Stimulated activated CD8-positive, alpha-beta memory T cell treated with anti-CD3 and anti-CD28 coated beads, Interleukin-4, amount 100 ng/mL, for 24 hours (primary cell): Measurements from ENCODE around the gene NEURL3.
A peak's percentile ranks its signal among the peaks of the same experiment; 100 is the strongest.
"Not testable (repeated sequence)": the region's sequence is repeated elsewhere in the genome, so short reads cannot be mapped to it uniquely, and the experiment has no call there.

Experiments
- DNase-seq: peaks from one replicate; pipeline ENCODE4 v3.0.0-alpha.2; 2020; ENCODE audit warnings: low read depth

NEURL3 gene

DNA sequence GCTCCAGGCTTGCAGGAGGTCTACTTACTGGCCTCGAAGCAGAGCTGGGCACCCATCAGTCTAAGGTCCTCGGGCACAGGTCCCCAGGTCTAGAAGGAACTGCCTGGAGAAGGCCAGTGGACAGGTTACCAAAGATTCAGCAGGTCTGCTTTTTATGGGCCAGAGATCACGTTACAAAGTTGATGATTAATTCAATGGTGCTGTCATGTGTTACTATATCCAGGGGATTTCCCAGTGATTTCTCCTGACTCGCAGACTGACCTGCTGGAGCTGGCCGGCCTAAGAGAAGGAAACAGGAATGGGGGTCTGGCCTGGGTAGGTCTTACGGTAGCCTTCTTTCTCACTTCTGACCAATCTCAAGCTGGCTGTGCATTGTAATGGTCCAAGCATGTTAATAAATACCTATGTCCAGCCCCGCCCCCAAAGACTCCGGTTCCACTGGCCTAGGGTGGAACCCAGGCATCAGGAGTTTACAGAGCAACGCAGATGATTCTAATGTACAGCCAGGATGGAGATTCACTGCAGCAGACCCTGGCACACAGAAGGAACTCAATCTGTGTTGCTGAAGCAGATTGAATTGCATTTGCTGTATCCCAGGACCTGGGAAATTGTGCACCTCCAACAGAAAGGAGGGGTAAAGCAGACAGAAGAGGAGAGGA is at the start of gene NEURL3:
Gene NEURL3, minus strand, starts transcription at position 127 of the 659 bp plus-strand sequence. Its CDS starts 71 bp downstream, at position 56.
- DNase-seq: no peak

DNA sequence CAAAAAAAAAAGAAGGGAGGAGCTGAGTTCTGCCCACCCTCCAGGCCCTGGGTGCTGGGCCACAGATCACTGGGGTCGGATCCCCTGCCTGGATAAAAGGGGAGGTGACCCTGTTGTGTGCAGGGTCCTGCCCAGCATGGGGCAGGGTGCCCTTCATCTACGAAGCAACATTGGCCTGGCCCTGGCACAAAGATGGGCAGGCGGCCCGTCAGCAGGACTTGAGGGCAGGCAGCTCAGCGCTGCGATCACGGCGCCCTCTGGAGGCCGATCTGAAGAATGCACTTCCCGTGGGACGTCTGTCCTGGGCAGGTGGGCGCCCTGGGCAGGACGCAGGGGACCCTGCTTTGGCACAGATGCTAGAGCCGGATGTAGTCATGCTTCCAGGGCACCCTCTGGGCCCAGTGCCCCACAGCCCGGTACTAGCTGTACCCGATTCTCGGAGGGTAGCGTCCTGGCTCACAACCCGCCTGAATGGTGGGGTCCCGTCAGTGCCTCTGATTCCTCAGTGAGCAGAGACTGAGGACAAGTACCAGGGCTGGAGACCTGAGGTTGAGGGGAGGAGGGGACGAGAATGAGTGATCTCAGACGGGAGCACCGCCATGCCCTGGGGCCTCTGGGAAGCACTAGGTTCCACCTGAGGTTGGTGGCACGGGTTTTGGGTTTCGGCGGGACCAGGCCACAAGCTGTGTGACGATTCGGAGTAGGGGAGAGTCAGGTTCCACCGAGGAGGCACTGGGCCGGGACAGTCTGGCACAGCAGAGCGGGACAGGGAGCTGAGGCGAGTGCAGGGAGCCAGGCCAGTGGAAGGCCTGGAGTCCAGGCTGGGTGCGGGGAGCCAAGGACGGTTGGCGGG is 49.4 kb upstream of the NEURL3 start:
- DNase-seq: peak; percentile 48

DNA sequence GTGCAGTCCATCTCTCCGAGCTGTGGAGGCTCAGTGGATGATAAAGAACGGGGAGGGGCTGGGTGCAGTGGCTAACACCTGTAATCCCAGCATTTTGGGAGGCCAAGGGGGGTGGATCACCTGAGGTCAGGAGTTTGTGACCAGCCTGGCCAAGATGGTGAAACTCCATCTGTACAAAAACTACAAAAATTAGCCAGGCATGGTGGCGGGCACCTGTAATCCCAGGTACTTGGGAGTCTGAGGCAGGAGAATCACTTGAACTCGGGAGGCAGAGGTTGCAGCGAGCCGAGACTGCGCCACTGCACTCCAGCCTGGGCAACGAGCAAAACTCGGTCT is 48.8 kb upstream of the NEURL3 start:
- DNase-seq: not testable (repeated sequence)

DNA sequence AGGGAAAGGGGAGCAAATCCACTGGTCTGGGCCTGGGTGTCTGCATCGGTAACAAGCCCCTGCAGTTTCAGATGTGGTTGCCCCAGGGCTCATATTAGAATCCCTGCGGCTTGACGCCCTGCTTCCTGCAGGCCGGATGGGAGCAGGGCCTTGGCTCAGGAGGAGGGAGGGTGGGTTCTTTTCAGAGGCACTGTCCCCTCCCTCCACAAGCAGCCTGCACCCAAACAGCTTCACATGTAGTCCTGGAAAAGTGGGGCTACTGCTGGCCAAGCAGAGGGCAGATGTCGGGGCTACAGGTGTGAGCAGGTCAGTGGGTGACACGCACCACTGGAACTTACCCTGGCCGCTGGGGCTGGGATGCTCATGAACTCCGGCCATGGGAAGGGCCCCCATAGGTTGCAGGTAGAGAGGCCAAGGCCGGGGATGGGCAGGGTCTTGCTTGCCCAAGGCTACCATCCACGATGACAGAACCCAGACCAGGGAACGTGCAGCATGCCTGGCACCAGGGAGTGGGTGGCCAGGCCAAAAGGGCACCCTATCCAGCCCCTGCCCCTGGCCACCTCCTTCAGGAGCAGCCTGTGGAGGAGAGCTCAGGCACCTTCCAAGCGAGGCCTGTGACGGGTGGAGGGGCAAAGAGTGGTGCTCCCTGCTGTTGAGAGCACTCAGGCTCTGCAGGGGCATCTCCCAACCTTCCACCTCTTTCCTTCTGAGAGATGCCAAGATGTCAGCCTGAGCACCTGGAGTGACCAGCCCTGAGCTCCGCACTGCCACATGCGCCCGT is 48.2 kb upstream of the NEURL3 start:
- no peak for DNase-seq

DNA sequence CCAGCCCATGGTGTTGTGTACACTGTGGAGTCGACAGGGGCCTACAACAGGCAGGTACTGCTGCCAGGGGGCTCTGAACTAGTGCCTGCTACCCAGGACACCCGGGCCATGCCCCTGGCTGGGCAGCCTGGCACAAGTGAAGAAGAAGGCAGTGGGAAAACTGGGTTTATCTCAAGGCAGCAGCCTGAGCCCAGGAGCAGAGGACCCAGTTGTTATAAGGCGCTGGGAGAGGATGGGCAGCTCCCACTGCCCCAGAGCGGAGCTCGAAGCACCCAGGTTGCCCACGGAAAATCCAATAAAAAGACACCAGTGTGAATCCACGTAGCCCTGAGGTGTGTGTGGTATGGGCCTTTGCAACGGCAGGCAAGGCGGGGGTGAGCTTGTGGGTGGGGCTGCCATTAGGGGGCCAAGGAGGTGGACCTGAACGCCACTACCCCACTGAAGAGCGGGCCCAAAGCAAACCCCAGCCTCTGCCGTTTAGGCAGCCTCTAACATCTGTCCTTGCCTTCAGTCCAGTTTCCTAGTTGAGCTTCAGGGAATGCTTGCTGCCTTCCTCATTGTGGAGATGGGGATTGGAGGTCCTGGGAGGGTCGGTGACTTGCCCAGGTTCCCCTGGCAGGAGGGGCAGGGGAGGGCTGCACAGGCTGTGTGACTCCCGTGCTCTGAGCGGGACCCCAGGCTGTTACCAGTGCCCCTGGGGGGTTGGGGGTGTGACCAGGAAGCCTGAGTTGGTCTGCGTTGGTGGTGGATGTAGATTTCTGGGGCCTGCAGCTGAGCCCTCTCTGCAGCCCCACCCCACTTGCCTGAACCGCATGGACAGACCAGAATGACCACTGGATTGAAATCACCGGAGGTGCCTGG is 47.4 kb upstream of the NEURL3 start:
- DNase-seq: no peak

GRCh38 chr2:96551605-96552314 is 46.6 kb upstream of the NEURL3 start:
- no peak for DNase-seq

GRCh38 chr2:96550787-96551604 is 45.8 kb upstream of the NEURL3 start:
- no peak for DNase-seq

GRCh38 chr2:96549967-96550786 is 45.0 kb upstream of the NEURL3 start:
- DNase-seq: no peak

DNA sequence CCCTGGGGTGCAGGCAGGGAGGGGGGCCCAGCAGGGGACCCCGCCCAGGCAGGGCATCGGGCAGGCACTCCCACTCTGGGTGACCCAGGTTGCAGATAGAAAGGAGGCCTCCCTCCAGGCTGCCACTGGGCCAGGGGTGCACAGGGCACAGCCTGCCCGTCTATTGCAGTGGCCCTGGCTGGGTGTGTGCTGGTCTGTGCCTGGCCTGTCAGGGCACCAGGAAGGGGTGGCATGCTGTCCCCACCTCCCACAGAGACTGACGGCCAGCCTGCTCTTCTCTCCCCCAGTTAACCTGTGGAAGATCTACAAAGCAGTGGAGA is 44.3 kb upstream of the NEURL3 start:
- no peak for DNase-seq

- DNase-seq: no peak
Measured at GRCh38 chr2:96548558-96549465, 43.7 kb upstream of the NEURL3 start.

- no peak for DNase-seq
Measured at GRCh38 chr2:96547731-96548171, 42.6 kb upstream of the NEURL3 start.

GRCh38 chr2:96547203-96547641 is 42.1 kb upstream of the NEURL3 start:
- no peak for DNase-seq

GRCh38 chr2:96546797-96547196 is 41.6 kb upstream of the NEURL3 start:
- DNase-seq: no peak

GRCh38 chr2:96546321-96546720 is 41.2 kb upstream of the NEURL3 start:
- DNase-seq: no peak

- no peak for DNase-seq
Measured at GRCh38 chr2:96542357-96542977, 37.3 kb upstream of the NEURL3 start.

- DNase-seq: no peak
Measured at GRCh38 chr2:96541398-96542152, 36.4 kb upstream of the NEURL3 start.

- no peak for DNase-seq
Measured at GRCh38 chr2:96540136-96540535, 35.0 kb upstream of the NEURL3 start.
